Thoracic aorta (tissue), 2 donors: ENCODE results near the gene CHRNB1. TPM values are rescaled to one million over a fixed set of nuclear protein-coding genes. Genes with fewer than 3 reads are reported as not detected.
A peak's percentile ranks its signal among the peaks of the same experiment; 100 is the strongest.

Experiments
- ATAC-seq: fragments of 150-250 bp; one replicate; pipeline ENCODE4 v1.8.0; 2017; ENCODE audit warnings: low read depth; ENCODE audit not compliant: insufficient number of reproducible peaks, low FRiP score
- DNase-seq: peaks from one replicate; pipeline ENCODE4 v3.0.0-alpha.2; 2020; ENCODE audit warnings: low spot score
- H3K27ac ChIP-seq, 2 donors: fragments of 200-600 bp; sonication (generic); 1 replicate in 1 of 2; 2 replicates in 1 of 2; pipeline ENCODE4 v1.5.1; 2016; ENCODE audit warnings: mild to moderate bottlenecking in 2 of 2, moderate library complexity in 2 of 2
- H3K27me3 ChIP-seq: fragments of 200-600 bp; sonication (generic); replicated peaks from 2 replicates; pipeline ENCODE4 v1.6.0; 2016; ENCODE audit warnings: mild to moderate bottlenecking; ENCODE audit not compliant: insufficient read depth
- H3K36me3 ChIP-seq: fragments of 200-600 bp; sonication (generic); one replicate; pipeline ENCODE4 v1.5.1; 2016
- H3K4me1 ChIP-seq, 2 donors: fragments of 200-600 bp; sonication (generic); 1 replicate in 1 of 2; 2 replicates in 1 of 2; pipeline versions ENCODE4 v1.5.1 to v1.6.0; 2016; ENCODE audit warnings: low read depth in 2 of 2, mild to moderate bottlenecking in 1 of 2; ENCODE audit not compliant: control insufficient read depth in 1 of 2
- H3K4me3 ChIP-seq: fragments of 200-600 bp; sonication (generic); 2 replicates; pipeline ENCODE4 v1.5.1; 2016; ENCODE audit warnings: mild to moderate bottlenecking
- H3K9me3 ChIP-seq: fragments of 200-600 bp; sonication (generic); 2 replicates; pipeline ENCODE4 v1.5.1; 2016
- CTCF ChIP-seq: fragments of 200-600 bp; sonication (generic); IDR thresholded peaks from one replicate; pipeline ENCODE4 v1.5.1; 2019; ENCODE audit warnings: antibody characterized with exemption
- total RNA-seq, 2 donors: library from RNA; depleted of rRNA; stranded (reverse); fragments of >200 nt; gene quantifications; one replicate each; pipeline versions ENCODE4 v1.1.0 to v1.2.3, GENCODE V29; 2016

CHRNB1 gene
- total RNA-seq, 2 donors from 2014 or later, result 11.6 to 17.6 TPM

GRCh38 chr17:7448461-7448860, 3.6 kb downstream of the CHRNB1 start:
- no peak overlapping the region for H3K27ac ChIP-seq
- no peak for ATAC-seq
- no peak for DNase-seq
- no peak for TF ChIP-seq CTCF
- no peaks in the 10 kb centered on the region for H3K36me3 ChIP-seq
- no peak overlapping the region for H3K4me3 ChIP-seq
- no peaks in the 10 kb centered on the region for H3K9me3 ChIP-seq
- H3K4me1 ChIP-seq, result peaks cover 7 to 22% of the 10 kb centered on the region in 2 donors
- peaks cover 11% of the 10 kb centered on the region for H3K27me3 ChIP-seq

GRCh38 chr17:7459961-7460545, 15.2 kb downstream of the CHRNB1 start:
- H3K4me1 ChIP-seq, result peaks cover 0 to 12% of the 10 kb centered on the region in 2 donors
- no peak for TF ChIP-seq CTCF
- H3K27ac ChIP-seq, result peak overlapping the region in 1 of 2 donors; percentile 19
- H3K9me3 ChIP-seq, result no peaks in the 10 kb centered on the region
- peaks cover 31% of the 10 kb centered on the region for H3K36me3 ChIP-seq
- no peak for DNase-seq
- ATAC-seq, result no peak
- no peaks in the 10 kb centered on the region for H3K27me3 ChIP-seq
- no peak overlapping the region for H3K4me3 ChIP-seq

GRCh38 chr17:7460850-7461660, 16.2 kb downstream of the CHRNB1 start:
- H3K9me3 ChIP-seq, result no peaks in the 10 kb centered on the region
- no peak overlapping the region for H3K4me3 ChIP-seq
- H3K4me1 ChIP-seq, result peaks cover 0 to 16% of the 10 kb centered on the region in 2 donors
- DNase-seq (no peak), ATAC-seq (no peak)
- no peak for TF ChIP-seq CTCF
- H3K27ac ChIP-seq, result no peak overlapping the region
- peaks cover 37% of the 10 kb centered on the region for H3K36me3 ChIP-seq
- no peaks in the 10 kb centered on the region for H3K27me3 ChIP-seq

GRCh38 chr17:7462474-7463371, 17.9 kb downstream of the CHRNB1 start:
- DNase-seq, result no peak
- Histone ChIP-seq H3K36me3 (peaks cover 37% of the 10 kb centered on the region), H3K4me3 (no peak overlapping the region), H3K27me3 (no peaks in the 10 kb centered on the region), H3K27ac (no peak overlapping the region), H3K4me1 (peaks cover 6 to 21% of the 10 kb centered on the region in 2 donors), H3K9me3 (no peaks in the 10 kb centered on the region)
- ATAC-seq, result no peak
- TF ChIP-seq CTCF, result no peak

GRCh38 chr17:7463372-7463846, 18.5 kb downstream of the CHRNB1 start:
- ATAC-seq (no peak), DNase-seq (no peak)
- no peaks in the 10 kb centered on the region for H3K9me3 ChIP-seq
- no peaks in the 10 kb centered on the region for H3K27me3 ChIP-seq
- H3K27ac ChIP-seq, result no peak overlapping the region
- no peak overlapping the region for H3K4me3 ChIP-seq
- peaks cover 37% of the 10 kb centered on the region for H3K36me3 ChIP-seq
- no peak for TF ChIP-seq CTCF
- H3K4me1 ChIP-seq, result peaks cover 6 to 22% of the 10 kb centered on the region in 2 donors
